ENCODE measurements around the gene SMYD4. TPM values are rescaled to one million over a fixed set of nuclear protein-coding genes. Genes with fewer than 3 reads are reported as not detected.
"Not testable (repeated sequence)": the region's sequence is repeated elsewhere in the genome, so short reads cannot be mapped to it uniquely, and the experiment has no call there.

SMYD4 gene
- total and polyA plus RNA-seq, 10 of the 15 experiments (the other 5 are each of a cell fraction or from before 2014, with no cell fraction given), result 2.1 to 18.8 (median 13.7) TPM

GRCh38 chr17:1773000-1773695 is 56.6 kb downstream of the SMYD4 start:
- CTCF ChIA-PET, result interaction anchor here (1.0 to 1.4 kb wide), 3 partner anchors 10 to 60 kb away, joined by 3 to 6 read pairs (median 3); no protein-coding TSS in a partner anchor
- 95% methylated on average over 12 of the region's 12 CpGs for WGBS (ENCODE audit: insufficient coverage, insufficient replicate concordance, low lambda C conversion rate, missing lambda C conversion rate)
- not testable (repeated sequence) for FAIRE-seq

GRCh38 chr17:1769822-1770477 is 59.8 kb downstream of the SMYD4 start:
- H3K36me3 ChIP-seq (ENCODE audit: control insufficient read depth in 2 of 2, insufficient read depth in 2 of 2, low read length in 1 of 2), result no peaks in the 10 kb centered on the region
- intact Hi-C loops (cut with micrococcal nuclease; ENCODE audit: unreplicated experiment) (no loop called here), in situ Hi-C loops (cut with MboI) (no loop called here)
- no peaks in the 10 kb centered on the region for H3K27me3 ChIP-seq (replicated peaks in 1 of 2; ENCODE audit: control insufficient read depth in 2 of 2, insufficient read depth in 2 of 2, low read length in 1 of 2)
- RAD21 ChIA-PET (ENCODE audit: unreplicated experiment), result interaction anchor here (1.1 to 1.2 kb wide), 2 partner anchors 14 to 33 kb away, joined by 3 read pairs; no protein-coding TSS in a partner anchor
- H2AFZ ChIP-seq (ENCODE audit: control insufficient read depth, low read depth, low read length), result peak overlapping the region; percentile 16
- DNase-seq (ENCODE audit: low read depth, low spot score) (no peak), FAIRE-seq (no peak), ATAC-seq (no peak; the same call in 2 of the 3 replicates)
- H4K20me1 ChIP-seq (ENCODE audit: control insufficient read depth, insufficient read depth), result no peaks in the 10 kb centered on the region
- no peak overlapping the region; the same call in 1 of the 2 replicates for H3K9ac ChIP-seq (ENCODE audit: control insufficient read depth, insufficient read depth, low read length)
- no peaks in the 10 kb centered on the region for H3K79me2 ChIP-seq (ENCODE audit: control insufficient read depth, insufficient read depth, low read length)
- SMC1A ChIA-PET (ENCODE audit: uncharacterized antibody, unreplicated experiment), result interaction anchor here (1.1 kb wide), 2 partner anchors 14 to 33 kb away, joined by 4 read pairs; no protein-coding TSS in a partner anchor
- no peak overlapping the region for H3K4me3 ChIP-seq
- H3K4me2 ChIP-seq (ENCODE audit: control insufficient read depth, insufficient read depth), result peak overlapping the region; percentile 0
- no peak for TF ChIP-seq SUPT20H (IDR thresholded peaks at IDR 0.05; ENCODE audit: borderline replicate concordance, control insufficient read depth, low read depth, low read length)
- 0 out of 2 replicates have a peak, but pooled peaks have one; percentile 29 for TF ChIP-seq POLR2A (IDR thresholded peaks at IDR 0.05; ENCODE audit: low read depth, low read length)
- no peaks in the 10 kb centered on the region for H3K9me3 ChIP-seq (replicated peaks; ENCODE audit: control insufficient read depth, insufficient read depth, low read length)
- peaks cover 7% of the 10 kb centered on the region for H3K4me1 ChIP-seq (ENCODE audit: control insufficient read depth, insufficient read depth, low read length)
- WGBS (ENCODE audit: insufficient coverage, insufficient replicate concordance, low lambda C conversion rate, missing lambda C conversion rate), result 40% methylated on average over 21 of the region's 21 CpGs
- CTCF ChIA-PET, result interaction anchor here (0.6 to 2.8 kb wide), 2 partner anchors 49 to 196 kb away, joined by 3 to 19 read pairs; no protein-coding TSS in a partner anchor
- POLR2A ChIA-PET, result interaction anchor here (0.7 to 0.9 kb wide), 2 partner anchors 8 to 37 kb away, joined by 3 read pairs; partner anchors contain the start of gene SERPINF1
- BruUV-seq (replicated peaks), result no TSS peak
- H3K27ac ChIP-seq (ENCODE audit: control insufficient read depth, insufficient read depth), result no peak overlapping the region

More at GRCh38 chr17:1773000-1773695, 56.6 kb downstream of the SMYD4 start:
- H3K4me1 ChIP-seq (ENCODE audit: control insufficient read depth, insufficient read depth, low read length); H3K4me2 ChIP-seq (ENCODE audit: control insufficient read depth, insufficient read depth); DNase-seq (ENCODE audit: low read depth, low spot score); H3K27ac ChIP-seq (ENCODE audit: control insufficient read depth, insufficient read depth); ATAC-seq; H2AFZ ChIP-seq (ENCODE audit: control insufficient read depth, low read depth, low read length); H3K79me2 ChIP-seq (ENCODE audit: control insufficient read depth, insufficient read depth, low read length); H3K9me3 ChIP-seq (replicated peaks; ENCODE audit: control insufficient read depth, insufficient read depth, low read length); BruUV-seq (replicated peaks); H3K36me3 ChIP-seq (ENCODE audit: control insufficient read depth in 2 of 2, insufficient read depth in 2 of 2, low read length in 1 of 2); H3K27me3 ChIP-seq (replicated peaks in 1 of 2; ENCODE audit: control insufficient read depth in 2 of 2, insufficient read depth in 2 of 2, low read length in 1 of 2); intact Hi-C loops (cut with micrococcal nuclease; ENCODE audit: unreplicated experiment); H3K9ac ChIP-seq (ENCODE audit: control insufficient read depth, insufficient read depth, low read length); H3K4me3 ChIP-seq; in situ Hi-C loops (cut with MboI); H4K20me1 ChIP-seq (ENCODE audit: control insufficient read depth, insufficient read depth): not testable (repeated sequence)
- RAD21 ChIA-PET (ENCODE audit: unreplicated experiment), result interaction anchor here (0.7 to 1.1 kb wide), 3 partner anchors 11 to 92 kb away, joined by 3 read pairs; no protein-coding TSS in a partner anchor
- POLR2A ChIA-PET, result interaction anchor here (0.6 to 1.8 kb wide), 3 partner anchors 10 to 56 kb away, joined by 4 to 10 read pairs (median 4); no protein-coding TSS in a partner anchor
- SMC1A ChIA-PET (ENCODE audit: uncharacterized antibody, unreplicated experiment), result interaction anchor here (1.1 to 1.4 kb wide), 4 partner anchors 11 to 60 kb away, joined by 3 to 4 read pairs (median 3); no protein-coding TSS in a partner anchor

All from GM12878 (cell line).